Activated T-cell treated with anti-CD3 and anti-CD28 coated beads, Interleukin-2, amount 50 U/mL, for 4 hours (primary cell): ENCODE results near the gene SEPTIN10. TPM values are rescaled to one million over a fixed set of nuclear protein-coding genes. Genes with fewer than 3 reads are reported as not detected.

Experiments
- ATAC-seq, 2 donors: fragments of 200-7000 bp; cut with Tn5 transposase; one replicate each; pipeline ENCODE4 v1.10.0; 2021
- DNase-seq: peaks from one replicate; pipeline ENCODE4 v3.0.0-alpha.2; 2020
- H3K27me3 Mint-ChIP-seq: one replicate; pipeline ENCODE4 v1.8.0; 2021; ENCODE audit warnings: low read depth, mixed read lengths
- H3K36me3 Mint-ChIP-seq: one replicate; pipeline ENCODE4 v1.8.0; 2022; ENCODE audit warnings: mixed read lengths; ENCODE audit not compliant: insufficient read depth
- H3K4me1 Mint-ChIP-seq: one replicate; pipeline ENCODE4 v1.8.0; 2021; ENCODE audit warnings: low read depth, mixed read lengths
- H3K4me3 Mint-ChIP-seq: one replicate; pipeline ENCODE4 v1.8.0; 2021; ENCODE audit warnings: mild to moderate bottlenecking, moderate library complexity, mixed read lengths
- H3K9me3 Mint-ChIP-seq: one replicate; pipeline ENCODE4 v1.8.0; 2021; ENCODE audit warnings: mixed read lengths
- total RNA-seq, 3 donors: library from RNA; stranded (reverse); gene quantifications; one replicate each; pipeline ENCODE4 v1.2.1, GENCODE V29; 2021

The SEPTIN10 gene
- total RNA-seq, 3 donors from 2014 or later = 0.66 to 1.3 (median 1.1) TPM

DNA sequence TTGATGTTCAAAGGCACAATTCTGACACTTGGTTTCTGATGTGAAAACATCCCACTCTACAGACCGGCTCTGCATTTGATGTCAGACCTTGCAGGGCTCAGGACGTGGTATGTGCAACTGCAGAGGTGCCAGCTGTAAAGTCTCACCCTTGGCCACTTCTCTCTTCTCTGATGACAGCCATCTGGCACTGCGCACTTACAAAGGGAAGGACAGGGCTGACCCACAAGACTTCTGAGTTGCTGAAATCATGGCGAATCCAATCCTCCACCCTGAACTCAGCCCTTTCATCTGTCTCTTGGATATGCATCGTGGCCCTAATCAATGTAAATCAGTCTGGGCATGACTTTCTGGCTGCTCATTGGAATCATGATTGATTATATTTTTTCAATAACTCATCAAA is 82.5 kb downstream of the SEPTIN10 start:
- Mint-ChIP-seq H3K4me1 (no peaks in the 10 kb centered on the region), H3K27me3 (peaks cover 10% of the 10 kb centered on the region), H3K9me3 (no peaks in the 10 kb centered on the region), H3K36me3 (no peaks in the 10 kb centered on the region), H3K4me3 (no peak overlapping the region)
- ATAC-seq (no peak), DNase-seq (no peak)

- H3K9me3 Mint-ChIP-seq = no peaks in the 10 kb centered on the region
- H3K4me1 Mint-ChIP-seq = no peaks in the 10 kb centered on the region
- ATAC-seq = no peak
- no peak for DNase-seq
- H3K27me3 Mint-ChIP-seq = peaks cover 10% of the 10 kb centered on the region
- no peak overlapping the region for H3K4me3 Mint-ChIP-seq
- H3K36me3 Mint-ChIP-seq = no peaks in the 10 kb centered on the region
Observed at GRCh38 chr2:109530712-109531111, 83.1 kb downstream of the SEPTIN10 start.

DNA sequence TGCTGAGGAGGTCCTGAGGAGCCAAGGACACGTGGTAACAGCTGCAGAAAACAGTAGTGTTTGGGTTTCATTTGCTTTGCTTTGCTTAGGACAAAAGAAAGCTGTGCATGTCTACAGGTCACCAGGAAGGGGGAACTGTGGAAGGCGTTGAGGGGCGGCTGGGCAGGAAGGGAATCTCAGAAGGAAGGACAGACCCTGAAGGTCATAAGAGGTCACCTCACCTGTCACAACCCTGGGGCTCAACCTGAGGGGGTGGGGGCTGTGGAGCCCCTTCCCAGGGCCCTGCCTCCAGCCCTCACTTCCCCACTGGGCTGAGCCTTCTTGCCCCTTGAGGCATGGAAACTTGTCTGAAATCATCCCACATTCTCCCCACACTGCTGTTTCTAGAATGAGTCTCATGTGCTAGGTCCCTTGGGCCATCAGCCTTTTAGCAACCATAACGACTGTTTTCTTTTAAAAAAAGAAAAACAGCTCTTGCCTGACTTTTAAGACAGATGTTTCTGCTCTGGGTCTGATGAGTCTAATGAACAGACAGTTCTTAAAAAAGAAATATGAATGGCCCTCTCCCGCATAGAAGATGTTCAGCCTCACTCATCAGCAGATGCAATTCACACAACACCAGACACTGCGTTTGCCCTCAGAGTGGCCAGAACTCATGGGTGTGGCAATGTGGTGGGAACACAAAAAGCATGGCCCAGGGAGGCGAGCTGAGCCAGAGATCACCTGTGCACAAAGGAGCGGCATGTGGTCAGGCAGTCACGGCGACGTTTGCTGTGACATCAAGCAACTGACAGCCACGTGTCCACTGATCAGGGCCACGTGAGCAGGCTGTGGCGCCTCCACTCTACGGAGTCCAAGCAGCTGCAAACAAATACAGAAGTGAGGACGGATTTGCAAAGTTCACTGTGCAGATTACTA is 84.0 kb downstream of the SEPTIN10 start:
- Mint-ChIP-seq H3K27me3 (peaks cover 10% of the 10 kb centered on the region), H3K4me1 (no peaks in the 10 kb centered on the region), H3K4me3 (no peak overlapping the region), H3K36me3 (no peaks in the 10 kb centered on the region), H3K9me3 (no peaks in the 10 kb centered on the region)
- DNase-seq (no peak), ATAC-seq (no peak)

GRCh38 chr2:109528811-109529501 is 84.8 kb downstream of the SEPTIN10 start:
- DNase-seq (no peak), ATAC-seq (no peak)
- no peaks in the 10 kb centered on the region for H3K9me3 Mint-ChIP-seq
- H3K4me3 Mint-ChIP-seq = no peak overlapping the region
- no peaks in the 10 kb centered on the region for H3K36me3 Mint-ChIP-seq
- H3K27me3 Mint-ChIP-seq = peaks cover 10% of the 10 kb centered on the region
- no peaks in the 10 kb centered on the region for H3K4me1 Mint-ChIP-seq

- Mint-ChIP-seq H3K36me3 (no peaks in the 10 kb centered on the region), H3K27me3 (peaks cover 10% of the 10 kb centered on the region), H3K4me3 (no peak overlapping the region), H3K9me3 (no peaks in the 10 kb centered on the region), H3K4me1 (no peaks in the 10 kb centered on the region)
- no peak for DNase-seq
- no peak for ATAC-seq
Observed at GRCh38 chr2:109527846-109528705, 85.7 kb downstream of the SEPTIN10 start.

DNA sequence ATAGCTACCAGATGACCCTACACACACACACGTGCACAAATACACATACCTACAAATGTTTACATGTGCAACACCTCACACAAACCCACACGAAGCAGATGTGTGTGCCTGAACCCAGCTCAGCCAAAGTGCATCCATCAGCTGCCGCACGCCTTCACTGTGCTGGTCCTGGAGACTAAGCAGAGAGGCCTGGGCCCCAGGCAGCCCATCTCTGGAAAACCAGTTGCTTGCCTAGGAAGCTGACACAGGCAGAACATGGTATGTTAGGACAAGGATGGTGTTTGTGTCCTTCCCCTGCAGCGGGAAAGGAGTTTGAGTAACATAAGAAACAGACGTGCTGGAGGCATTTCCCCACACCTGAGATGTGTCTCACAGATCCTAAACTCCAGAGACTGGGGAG is 86.7 kb downstream of the SEPTIN10 start:
- H3K27me3 Mint-ChIP-seq = peaks cover 7% of the 10 kb centered on the region
- DNase-seq (no peak), ATAC-seq (no peak)
- H3K4me3 Mint-ChIP-seq = no peak overlapping the region
- H3K4me1 Mint-ChIP-seq = no peaks in the 10 kb centered on the region
- no peaks in the 10 kb centered on the region for H3K36me3 Mint-ChIP-seq
- H3K9me3 Mint-ChIP-seq = no peaks in the 10 kb centered on the region

- Mint-ChIP-seq H3K27me3 (peaks cover 4% of the 10 kb centered on the region), H3K4me3 (no peak overlapping the region), H3K9me3 (no peaks in the 10 kb centered on the region), H3K4me1 (no peaks in the 10 kb centered on the region), H3K36me3 (no peaks in the 10 kb centered on the region)
- DNase-seq (no peak), ATAC-seq (no peak)
Observed at GRCh38 chr2:109526442-109526970, 87.3 kb downstream of the SEPTIN10 start.

DNA sequence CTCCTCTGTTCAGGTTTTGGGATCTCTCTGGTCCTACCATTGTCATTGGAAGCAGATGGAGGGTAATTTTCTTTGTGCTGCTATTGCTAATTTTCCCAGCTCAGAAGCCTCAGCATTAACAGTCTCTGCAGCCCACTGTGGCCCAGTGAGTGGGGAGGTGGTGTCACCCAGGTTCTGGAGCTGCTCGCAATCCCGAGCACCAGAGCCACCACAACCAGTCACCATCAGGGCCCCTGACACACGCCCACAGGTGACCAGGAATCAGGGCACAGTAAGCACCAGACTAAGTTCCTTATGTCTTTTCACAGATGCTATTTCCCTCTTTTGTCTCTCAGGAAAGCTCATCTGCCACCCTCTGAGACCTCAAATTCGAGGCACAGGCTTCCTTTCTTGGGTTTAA is 87.9 kb downstream of the SEPTIN10 start:
- Mint-ChIP-seq H3K4me1 (no peaks in the 10 kb centered on the region), H3K4me3 (no peak overlapping the region), H3K36me3 (no peaks in the 10 kb centered on the region), H3K9me3 (no peaks in the 10 kb centered on the region), H3K27me3 (peaks cover 3% of the 10 kb centered on the region)
- no peak for DNase-seq
- no peak for ATAC-seq

DNA sequence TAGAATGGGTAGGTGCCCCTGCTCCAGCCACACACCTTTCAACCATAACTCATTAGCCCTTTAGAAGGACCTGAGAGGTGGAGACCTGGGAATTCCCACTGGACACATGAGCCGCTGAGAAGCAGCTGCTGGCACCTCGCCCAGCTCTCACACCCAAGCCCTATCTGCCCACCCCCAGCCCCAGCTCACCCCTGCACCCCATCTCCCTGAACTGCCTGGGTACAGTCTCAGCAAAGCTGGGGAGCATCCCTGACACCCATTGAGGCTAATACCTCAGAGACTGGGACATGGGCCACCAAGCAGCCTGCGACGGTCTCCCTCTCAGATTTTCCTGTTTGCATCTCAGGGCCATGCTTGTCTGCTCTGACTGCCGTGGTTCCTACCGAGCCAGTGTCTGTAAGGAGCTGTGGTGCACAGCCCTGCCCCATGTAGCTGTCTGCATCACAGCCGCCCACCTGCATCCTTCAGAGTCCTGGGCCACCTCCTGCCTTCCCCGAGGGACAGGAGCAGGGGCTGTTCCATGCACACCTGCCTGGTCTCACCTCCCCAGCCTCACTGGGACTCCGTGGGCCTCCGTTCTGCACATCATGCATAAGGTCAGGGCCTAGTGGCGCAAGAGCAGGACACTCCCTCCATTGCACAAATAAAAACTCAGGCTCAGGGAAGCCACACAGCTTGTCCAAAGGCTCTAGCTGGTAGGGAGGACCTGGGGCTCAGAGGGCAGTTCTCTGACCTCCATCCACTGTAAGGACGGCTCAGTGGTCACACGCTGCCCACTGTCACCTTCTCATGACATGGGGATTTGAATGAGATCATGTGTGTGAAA is 90.0 kb downstream of the SEPTIN10 start:
- no peaks in the 10 kb centered on the region for H3K4me1 Mint-ChIP-seq
- ATAC-seq = no peak

GRCh38 chr2:109523121-109523520 is 90.6 kb downstream of the SEPTIN10 start:
- no peak for ATAC-seq
- DNase-seq = no peak
- Mint-ChIP-seq H3K4me3 (no peak overlapping the region), H3K27me3 (no peaks in the 10 kb centered on the region), H3K9me3 (no peaks in the 10 kb centered on the region), H3K4me1 (no peaks in the 10 kb centered on the region), H3K36me3 (no peaks in the 10 kb centered on the region)

More for the DNA sequence above, 90.0 kb downstream of the SEPTIN10 start:
- DNase-seq = no peak
- peaks cover 3% of the 10 kb centered on the region for H3K27me3 Mint-ChIP-seq
- no peak overlapping the region for H3K4me3 Mint-ChIP-seq
- H3K9me3 Mint-ChIP-seq = no peaks in the 10 kb centered on the region
- no peaks in the 10 kb centered on the region for H3K36me3 Mint-ChIP-seq

GRCh38 chr2:109522063-109522374 is 91.7 kb downstream of the SEPTIN10 start:
- Mint-ChIP-seq H3K4me3 (no peak overlapping the region), H3K36me3 (no peaks in the 10 kb centered on the region), H3K9me3 (no peaks in the 10 kb centered on the region), H3K4me1 (no peaks in the 10 kb centered on the region), H3K27me3 (no peaks in the 10 kb centered on the region)
- DNase-seq (no peak), ATAC-seq (no peak)

DNA sequence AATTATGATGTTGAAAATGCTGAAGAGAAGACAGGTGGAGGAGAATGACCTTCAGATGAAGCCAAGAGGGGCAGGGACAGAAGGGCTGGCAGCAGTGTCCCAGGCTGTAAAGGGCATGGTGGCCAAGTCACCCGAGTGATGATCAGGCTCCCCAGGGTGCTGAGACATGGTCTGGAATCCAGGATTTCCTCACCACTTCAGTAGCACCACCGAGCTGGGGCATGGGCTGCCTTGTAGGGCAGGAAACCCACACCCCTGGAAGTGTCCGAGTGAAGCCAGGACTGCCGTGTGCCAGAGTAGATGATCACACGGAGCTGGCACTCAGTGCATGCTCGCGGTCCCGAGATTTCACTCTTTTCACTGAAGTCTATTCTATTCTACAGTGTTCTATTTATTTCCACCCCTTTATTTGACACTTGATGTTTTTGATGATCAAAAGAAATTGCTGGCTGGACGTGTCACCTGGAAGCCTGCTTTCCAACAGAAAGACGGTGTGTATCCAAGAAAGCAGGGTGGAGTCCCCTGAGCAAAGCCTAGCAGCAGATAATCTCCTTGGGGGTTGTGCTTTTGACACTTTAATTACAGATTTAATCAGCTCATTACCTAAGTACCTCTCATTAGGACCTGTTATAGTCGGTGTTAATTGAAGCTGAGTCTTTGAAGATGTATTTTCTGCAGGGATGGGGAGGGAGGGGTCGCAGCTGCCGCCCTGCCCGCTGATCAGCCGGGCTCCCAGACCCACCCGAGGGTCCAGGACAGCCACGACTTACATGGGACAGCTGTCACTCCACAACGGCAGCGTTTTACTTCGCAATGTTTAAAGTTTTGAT is 92.3 kb downstream of the SEPTIN10 start:
- ATAC-seq (no peak), DNase-seq (no peak)
- H3K4me3 Mint-ChIP-seq = no peak overlapping the region
- H3K9me3 Mint-ChIP-seq = no peaks in the 10 kb centered on the region
- H3K4me1 Mint-ChIP-seq = no peaks in the 10 kb centered on the region
- H3K36me3 Mint-ChIP-seq = no peaks in the 10 kb centered on the region
- H3K27me3 Mint-ChIP-seq = no peaks in the 10 kb centered on the region

- Mint-ChIP-seq H3K36me3 (no peaks in the 10 kb centered on the region), H3K4me3 (no peak overlapping the region), H3K9me3 (no peaks in the 10 kb centered on the region), H3K27me3 (no peaks in the 10 kb centered on the region), H3K4me1 (no peaks in the 10 kb centered on the region)
- no peak for ATAC-seq
- no peak for DNase-seq
Observed at GRCh38 chr2:109519513-109519912, 94.3 kb downstream of the SEPTIN10 start.
